NAMALWA (cell line): ENCODE data around the gene WNT9A.

Source experiments
- DNase-seq: peaks from one replicate; pipeline ENCODE4 v3.0.0-alpha.2; 2015; ENCODE audit warnings: low spot score

Gene WNT9A

GRCh38 chr1:227924168-227924832, 23.4 kb downstream of the WNT9A start:
- no peak for DNase-seq

GRCh38 chr1:227923353-227924167, 24.2 kb downstream of the WNT9A start:
- no peak for DNase-seq

GRCh38 chr1:227922501-227923352, 25.0 kb downstream of the WNT9A start:
- DNase-seq, result no peak

- no peak for DNase-seq
These were observed 26.1 kb downstream of the WNT9A start for GRCh38 chr1:227921461-227922185.

- DNase-seq, result no peak
These were observed 26.8 kb downstream of the WNT9A start for GRCh38 chr1:227920896-227921295.

- DNase-seq, result no peak
These were observed 27.3 kb downstream of the WNT9A start for GRCh38 chr1:227920426-227920825.

- DNase-seq, result no peak
These were observed 27.8 kb downstream of the WNT9A start for GRCh38 chr1:227919906-227920305.

GRCh38 chr1:227918736-227919135, 29.0 kb downstream of the WNT9A start:
- DNase-seq, result no peak

- DNase-seq, result no peak
These were observed 29.5 kb downstream of the WNT9A start for GRCh38 chr1:227918083-227918700.

- DNase-seq, result no peak
These were observed 30.4 kb downstream of the WNT9A start for GRCh38 chr1:227917081-227917950.

- DNase-seq, result no peak
These were observed 31.1 kb downstream of the WNT9A start for GRCh38 chr1:227916655-227917054.

- DNase-seq, result no peak
These were observed 31.9 kb downstream of the WNT9A start for GRCh38 chr1:227915564-227916553.

- no peak for DNase-seq
These were observed 32.8 kb downstream of the WNT9A start for GRCh38 chr1:227914801-227915563.

GRCh38 chr1:227913764-227914721, 33.7 kb downstream of the WNT9A start:
- no peak for DNase-seq

- no peak for DNase-seq
These were observed 34.4 kb downstream of the WNT9A start for GRCh38 chr1:227913396-227913763.

GRCh38 chr1:227912866-227913265, 34.9 kb downstream of the WNT9A start:
- no peak for DNase-seq

- DNase-seq, result no peak
These were observed 36.4 kb downstream of the WNT9A start for GRCh38 chr1:227911376-227911775.
